Measurements from ENCODE around the gene PAQR8. TPM values are rescaled to one million over a fixed set of nuclear protein-coding genes. Genes with fewer than 3 reads are reported as not detected.

The PAQR8 gene
- total and polyA plus RNA-seq, 8 donors = 4.0 to 46.1 (median 15.7) TPM

DNA sequence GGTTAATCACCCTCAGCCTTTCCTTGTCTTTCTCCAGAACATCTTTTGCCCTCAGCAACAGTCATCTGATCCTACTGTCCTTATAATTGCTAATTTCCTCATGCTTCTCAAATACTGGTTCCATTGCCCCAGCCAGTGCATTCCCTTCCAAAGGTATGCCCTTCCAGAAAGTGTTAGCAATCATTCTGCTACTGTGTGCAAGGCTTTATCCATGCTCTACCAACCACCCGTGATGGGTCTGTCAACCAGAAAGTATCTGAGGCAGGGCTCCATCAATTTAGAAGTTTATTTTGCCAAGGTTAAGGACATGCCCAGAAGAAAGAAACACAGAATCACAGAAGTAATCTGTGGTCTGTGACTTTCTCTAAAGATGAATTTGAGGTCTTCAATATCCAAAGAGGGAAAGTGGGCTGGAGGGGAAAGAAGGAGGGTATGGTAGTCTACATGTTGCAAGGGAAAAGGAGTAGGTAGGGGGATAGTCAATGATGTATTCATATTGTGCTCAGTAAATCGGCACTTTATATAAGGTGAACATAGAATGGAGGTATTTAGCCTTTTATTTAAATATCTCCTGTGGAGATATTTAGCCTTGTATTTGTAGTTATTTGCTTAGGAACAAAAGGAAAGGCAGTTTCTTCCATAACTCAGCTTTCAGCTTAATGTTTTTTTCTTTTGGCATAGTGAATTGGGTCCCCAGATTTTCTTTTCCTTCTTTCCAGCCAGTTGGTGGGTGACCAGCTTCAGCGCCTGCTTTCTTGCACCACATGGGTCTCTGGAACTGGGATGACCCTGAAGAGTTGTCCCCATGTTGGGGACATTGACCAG, 35.2 kb upstream of the PAQR8 start:
- no peak for DNase-seq
- WGBS, 5 donors = 80 to 93% (median 88%) methylated on average over 3 of the region's 3 CpGs
- no peak for TF ChIP-seq POLR2A (IDR thresholded peaks at IDR 0.05)
- no peak for TF ChIP-seq POLR2AphosphoS5 (IDR thresholded peaks at IDR 0.05)
- TF ChIP-seq, protein P1, sequence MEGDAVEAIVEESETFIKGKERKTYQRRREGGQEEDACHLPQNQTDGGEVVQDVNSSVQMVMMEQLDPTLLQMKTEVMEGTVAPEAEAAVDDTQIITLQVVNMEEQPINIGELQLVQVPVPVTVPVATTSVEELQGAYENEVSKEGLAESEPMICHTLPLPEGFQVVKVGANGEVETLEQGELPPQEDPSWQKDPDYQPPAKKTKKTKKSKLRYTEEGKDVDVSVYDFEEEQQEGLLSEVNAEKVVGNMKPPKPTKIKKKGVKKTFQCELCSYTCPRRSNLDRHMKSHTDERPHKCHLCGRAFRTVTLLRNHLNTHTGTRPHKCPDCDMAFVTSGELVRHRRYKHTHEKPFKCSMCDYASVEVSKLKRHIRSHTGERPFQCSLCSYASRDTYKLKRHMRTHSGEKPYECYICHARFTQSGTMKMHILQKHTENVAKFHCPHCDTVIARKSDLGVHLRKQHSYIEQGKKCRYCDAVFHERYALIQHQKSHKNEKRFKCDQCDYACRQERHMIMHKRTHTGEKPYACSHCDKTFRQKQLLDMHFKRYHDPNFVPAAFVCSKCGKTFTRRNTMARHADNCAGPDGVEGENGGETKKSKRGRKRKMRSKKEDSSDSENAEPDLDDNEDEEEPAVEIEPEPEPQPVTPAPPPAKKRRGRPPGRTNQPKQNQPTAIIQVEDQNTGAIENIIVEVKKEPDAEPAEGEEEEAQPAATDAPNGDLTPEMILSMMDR (IDR thresholded peaks at IDR 0.05) = no peak
- TF ChIP-seq EP300 (IDR thresholded peaks at IDR 0.05) = no peak
- no peaks in the 10 kb centered on the region for H3K36me3 ChIP-seq
- H3K27me3 ChIP-seq = no peaks in the 10 kb centered on the region
- peaks cover 6 to 45% (median 32%) of the 10 kb centered on the region in 4 donors for H3K4me1 ChIP-seq
- intact Hi-C loops (cut with DNase I; ENCODE audit: low total_unique reads) = no loop called here
- H3K27ac ChIP-seq = peak overlapping the region; percentile 66 to 83 (median 78)
- H3K4me3 ChIP-seq = no peak overlapping the region
- H3K9me3 ChIP-seq = no peaks in the 10 kb centered on the region

DNA sequence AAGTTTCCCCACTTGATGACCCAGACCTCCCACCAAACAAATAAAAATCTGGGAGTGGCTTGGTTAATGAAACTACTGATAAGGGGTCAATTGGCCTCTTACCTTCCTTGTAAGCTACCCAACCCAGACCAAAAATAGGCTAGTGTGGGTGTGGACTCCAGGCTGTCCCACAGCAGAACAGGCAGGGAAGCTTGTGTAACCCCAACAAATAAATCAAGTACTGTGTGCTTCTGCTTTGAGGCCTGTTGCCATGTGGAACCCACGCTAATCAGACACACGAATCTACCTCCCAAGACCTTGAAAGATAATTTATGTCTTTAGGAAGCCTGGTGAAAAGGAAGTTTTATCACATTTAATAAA, 33.7 kb upstream of the PAQR8 start:
- 33 to 58% (median 46%) methylated on average over 2 of the region's 2 CpGs for WGBS, 5 donors
- H3K9me3 ChIP-seq = no peaks in the 10 kb centered on the region
- peak in 2 of 3 donors; percentile 61 for TF ChIP-seq POLR2AphosphoS5 (IDR thresholded peaks at IDR 0.05)
- TF ChIP-seq EP300 (IDR thresholded peaks at IDR 0.05) = no peak
- no peak for TF ChIP-seq POLR2A (IDR thresholded peaks at IDR 0.05)
- TF ChIP-seq, protein P1 (IDR thresholded peaks at IDR 0.05) = no peak
- peak; percentile 53 to 84 for DNase-seq
- peaks cover 6 to 53% (median 37%) of the 10 kb centered on the region in 4 donors for H3K4me1 ChIP-seq
- no peaks in the 10 kb centered on the region for H3K27me3 ChIP-seq
- peak overlapping the region; percentile 66 to 83 (median 70) for H3K27ac ChIP-seq
- peak overlapping the region in 1 of 4 donors; percentile 23 for H3K4me3 ChIP-seq
- intact Hi-C loops (cut with DNase I; ENCODE audit: low total_unique reads) = no loop called here
- no peaks in the 10 kb centered on the region for H3K36me3 ChIP-seq

DNA sequence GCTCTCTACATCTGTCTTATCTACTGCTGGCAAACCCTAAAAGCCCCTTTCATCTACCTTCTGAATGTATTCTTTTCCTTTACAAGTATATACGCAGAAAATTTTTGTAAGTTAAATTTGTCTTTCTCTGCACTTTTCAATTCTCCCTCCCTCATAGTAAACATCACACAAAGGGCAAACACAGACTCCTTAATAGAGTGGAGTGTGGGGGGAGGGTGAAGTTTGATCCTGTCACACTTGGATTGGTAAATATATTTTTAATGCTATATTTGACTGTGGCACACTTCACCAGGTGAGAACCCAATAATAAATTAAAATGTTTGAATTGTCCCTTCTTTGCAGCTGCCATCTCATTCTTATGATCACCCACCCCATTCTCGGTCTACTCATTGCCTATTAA, 33.2 kb upstream of the PAQR8 start:
- H3K27ac ChIP-seq = peak overlapping the region; percentile 66 to 87 (median 78)
- intact Hi-C loops (cut with DNase I; ENCODE audit: low total_unique reads) = no loop called here

DNA sequence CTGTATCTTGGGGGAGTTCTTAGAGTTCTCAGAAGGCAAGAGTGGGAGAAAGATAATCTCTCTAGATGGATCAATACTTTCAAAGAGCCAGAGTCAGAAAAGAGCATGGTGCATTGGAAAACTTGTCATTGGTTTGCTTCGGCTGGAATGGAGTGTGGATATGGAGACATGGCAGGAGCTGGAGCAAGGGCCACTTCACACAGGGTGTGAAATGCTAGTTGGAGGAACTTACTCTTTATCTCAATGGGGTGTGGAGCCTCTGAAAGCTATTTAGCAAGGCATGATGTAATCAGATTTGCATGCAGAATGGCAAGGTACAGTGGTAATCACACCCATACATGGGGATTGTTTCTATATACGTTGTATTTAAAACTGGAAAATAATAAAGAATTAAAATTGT, 31.5 kb upstream of the PAQR8 start:
- TF ChIP-seq POLR2A (IDR thresholded peaks at IDR 0.05) = no peak
- TF ChIP-seq, protein P1 (IDR thresholded peaks at IDR 0.05) = no peak
- peak in 2 of 3 donors; percentile 44 to 74 for TF ChIP-seq POLR2AphosphoS5 (IDR thresholded peaks at IDR 0.05)
- no peak for TF ChIP-seq EP300 (IDR thresholded peaks at IDR 0.05)
- intact Hi-C loops (cut with DNase I; ENCODE audit: low total_unique reads) = no loop called here
- H3K27me3 ChIP-seq = no peaks in the 10 kb centered on the region
- WGBS, 5 donors = 22 to 61% (median 45%) methylated on average over 2 of the region's 2 CpGs
- peak overlapping the region; percentile 66 to 83 (median 78) for H3K27ac ChIP-seq
- H3K4me3 ChIP-seq = no peak overlapping the region
- peak; percentile 46 to 85 for DNase-seq
- H3K4me1 ChIP-seq = peaks cover 12 to 74% (median 45%) of the 10 kb centered on the region in 4 donors
- H3K9me3 ChIP-seq = no peaks in the 10 kb centered on the region
- no peaks in the 10 kb centered on the region for H3K36me3 ChIP-seq

More for the DNA sequence above, 33.2 kb upstream of the PAQR8 start:
- Histone ChIP-seq H3K9me3 (no peaks in the 10 kb centered on the region), H3K36me3 (no peaks in the 10 kb centered on the region), H3K27me3 (no peaks in the 10 kb centered on the region), H3K4me1 (peaks cover 6 to 57% (median 40%) of the 10 kb centered on the region in 4 donors), H3K4me3 (no peak overlapping the region)
- WGBS, 5 donors = 30 to 56% (median 45%) methylated on average over 2 of the region's 2 CpGs
- TF ChIP-seq, protein P1 (IDR thresholded peaks at IDR 0.05) = no peak
- no peak for TF ChIP-seq EP300 (IDR thresholded peaks at IDR 0.05)
- no peak for TF ChIP-seq POLR2A (IDR thresholded peaks at IDR 0.05)
- no peak for TF ChIP-seq POLR2AphosphoS5 (IDR thresholded peaks at IDR 0.05)
- DNase-seq = peak in 1 of 2 donors; percentile 70
